H1 (cell line): ENCODE data around the gene CD58. TPM values are rescaled to one million over a fixed set of nuclear protein-coding genes. Genes with fewer than 3 reads are reported as not detected.

ENCODE experiments used
- CTCF ChIA-PET: fragments of 300-600 bp; sonication (Branson Sonifier 250); formaldehyde crosslinking; loops from one replicate; lab custom pipeline; 2021; ENCODE audit not compliant: partially characterized antibody; lab: Charles Lee
- POLR2A ChIA-PET: fragments of 300-600 bp; sonication (Branson Sonifier 250); formaldehyde crosslinking; loops from one replicate; lab custom pipeline; 2021; ENCODE audit warnings: inconsistent platforms; ENCODE audit not compliant: partially characterized antibody; lab: Charles Lee
- DNase-seq, 2 experiments: peaks; one replicate each; pipeline versions ENCODE4 v3.0.0 to v3.0.0-alpha.2; 2010 to 2022; ENCODE audit warnings: low spot score in 2 of 2, low read depth in 1 of 2, mixed read lengths in 1 of 2
- FAIRE-seq: peaks from 2 replicates; lab custom pipeline; 2011; peaks lifted over from hg19 to GRCh38; lab: Jason Lieb, UNC
- H2AFZ ChIP-seq: 2 replicates; pipeline ENCODE4 v1.8.1; 2012; ENCODE audit warnings: low read length, inconsistent platforms
- H2AK5ac ChIP-seq: 2 replicates; pipeline ENCODE4 v1.6.1; 2013; ENCODE audit warnings: low read depth, low read length
- H2BK120ac ChIP-seq: replicated peaks from 2 replicates; pipeline ENCODE3; 2013; ENCODE audit warnings: low read depth, low read length, inconsistent platforms
- H2BK12ac ChIP-seq: 2 replicates; pipeline ENCODE4 v1.6.1; 2013; ENCODE audit warnings: low read depth, low read length
- H2BK15ac ChIP-seq: 2 replicates; pipeline ENCODE4 v1.6.1; 2013; ENCODE audit warnings: low read length
- H2BK20ac ChIP-seq: 2 replicates; pipeline ENCODE4 v1.6.1; 2013; ENCODE audit warnings: low read length
- H2BK5ac ChIP-seq: 2 replicates; pipeline ENCODE4 v1.6.1; 2013; ENCODE audit warnings: low read depth, low read length
- H3K14ac ChIP-seq: 2 replicates; pipeline ENCODE4 v1.6.1; 2013; ENCODE audit warnings: inconsistent platforms; ENCODE audit not compliant: insufficient read length
- H3K18ac ChIP-seq: 2 replicates; pipeline ENCODE4 v1.6.1; 2013; ENCODE audit warnings: low read length; ENCODE audit errors: extremely low read depth
- H3K23ac ChIP-seq: 2 replicates; pipeline ENCODE4 v1.6.1; 2013; ENCODE audit warnings: inconsistent platforms; ENCODE audit not compliant: insufficient read length
- H3K23me2 ChIP-seq: 2 replicates; pipeline ENCODE4 v1.6.1; 2013; ENCODE audit warnings: low read depth, low read length
- H3K27ac ChIP-seq: 2 replicates; pipeline ENCODE4 v1.6.1; 2011; ENCODE audit warnings: low read depth, low read length, inconsistent platforms
- H3K27me3 ChIP-seq, 4 experiments: replicated peaks in 1 of 4; 1 replicate in 1 of 4; 2 replicates in 3 of 4; pipeline versions ENCODE4 v1.6.1 to v1.8.1; 2011 to 2013; ENCODE audit warnings: low read length in 3 of 4, mild to moderate bottlenecking in 3 of 4, inconsistent platforms in 2 of 4, mixed read lengths in 2 of 4, moderate library complexity in 1 of 4; ENCODE audit not compliant: control insufficient read depth in 3 of 4, insufficient read depth in 3 of 4; ENCODE audit errors: extremely low read depth in 1 of 4
- H3K36me3 ChIP-seq, 4 experiments: 2 replicates each; pipeline versions ENCODE4 v1.6.1 to v1.8.1; 2011 to 2013; ENCODE audit warnings: mild to moderate bottlenecking in 4 of 4, low read length in 3 of 4, moderate library complexity in 2 of 4, control low read depth in 1 of 4, inconsistent platforms in 1 of 4; ENCODE audit not compliant: insufficient read depth in 4 of 4, control insufficient read depth in 2 of 4
- H3K4ac ChIP-seq: replicated peaks from 2 replicates; pipeline ENCODE3; 2013; ENCODE audit warnings: low read length, low read depth, mixed read lengths, inconsistent platforms; ENCODE audit not compliant: insufficient read length
- H3K4me1 ChIP-seq, 4 experiments: replicated peaks in 1 of 4; 1 replicate in 1 of 4; 2 replicates in 3 of 4; pipeline versions ENCODE4 v1.6.1 to v1.8.1; 2011 to 2013; ENCODE audit warnings: low read length in 3 of 4, inconsistent platforms in 2 of 4, mixed read lengths in 1 of 4; ENCODE audit not compliant: insufficient read depth in 4 of 4, control insufficient read depth in 3 of 4
- H3K4me2 ChIP-seq, 2 experiments: 2 replicates each; pipeline versions ENCODE4 v1.6.1 to v1.8.1; 2011 to 2013; ENCODE audit warnings: low read depth in 2 of 2, low read length in 2 of 2, control low read depth in 1 of 2, inconsistent platforms in 1 of 2, mild to moderate bottlenecking in 1 of 2; ENCODE audit not compliant: insufficient read depth in 1 of 2
- H3K4me3 ChIP-seq, 4 experiments: fragments of 200-600, 300-600 bp in 1 of 4; sonication (generic), shearing (Covaris generic), sonication (Bioruptor Twin) in 1 of 4; 2 replicates each; pipeline versions ENCODE4 v1.5.1 to v1.8.1; 2011 to 2016; ENCODE audit warnings: low read length in 4 of 4, low read depth in 3 of 4, control low read depth in 2 of 4, inconsistent platforms in 2 of 4, mild to moderate bottlenecking in 2 of 4, mixed read lengths in 1 of 4, moderate library complexity in 1 of 4; ENCODE audit not compliant: insufficient read depth in 2 of 4; ENCODE audit errors: extremely low read depth in 1 of 4
- H3K56ac ChIP-seq: replicated peaks from 2 replicates; pipeline ENCODE3; 2013; ENCODE audit warnings: low read depth, mild to moderate bottlenecking, mixed read lengths, low read length, inconsistent platforms; ENCODE audit not compliant: insufficient read length
- H3K79me1 ChIP-seq: 2 replicates; pipeline ENCODE4 v1.6.1; 2013; ENCODE audit warnings: low read depth, low read length, control low read depth
- H3K79me2 ChIP-seq, 2 experiments: 2 replicates each; pipeline versions ENCODE4 v1.6.1 to v1.8.1; 2012 to 2013; ENCODE audit warnings: low read length in 2 of 2, mild to moderate bottlenecking in 2 of 2, inconsistent platforms in 1 of 2; ENCODE audit not compliant: insufficient read depth in 2 of 2, control insufficient read depth in 1 of 2
- H3K9ac ChIP-seq, 4 experiments: replicated peaks in 1 of 4; 1 replicate in 1 of 4; 2 replicates in 3 of 4; pipeline versions ENCODE4 v1.6.1 to v1.8.1; 2011 to 2013; ENCODE audit warnings: low read depth in 3 of 4, low read length in 3 of 4, control low read depth in 2 of 4, mild to moderate bottlenecking in 2 of 4, moderate library complexity in 2 of 4, inconsistent platforms in 1 of 4; ENCODE audit errors: extremely low read depth in 1 of 4
- H3K9me3 ChIP-seq, 2 experiments: 2 replicates each; pipeline versions ENCODE4 v1.6.1 to v1.8.1; 2012 to 2013; ENCODE audit warnings: mild to moderate bottlenecking in 2 of 2, moderate library complexity in 2 of 2, control low read depth in 1 of 2, inconsistent platforms in 1 of 2, low read depth in 1 of 2, low read length in 1 of 2, mixed read lengths in 1 of 2; ENCODE audit not compliant: insufficient read depth in 2 of 2
- H4K20me1 ChIP-seq, 2 experiments: replicated peaks in 1 of 2; 2 replicates each; pipeline versions ENCODE3 to v1.8.1; 2011 to 2013; ENCODE audit warnings: inconsistent platforms in 2 of 2, low read length in 2 of 2, mild to moderate bottlenecking in 1 of 2; ENCODE audit not compliant: insufficient read depth in 2 of 2, control insufficient read depth in 1 of 2
- H4K5ac ChIP-seq: 2 replicates; pipeline ENCODE4 v1.6.1; 2013; ENCODE audit warnings: low read length, low read depth, mixed read lengths, inconsistent platforms; ENCODE audit not compliant: insufficient read length
- H4K8ac ChIP-seq: 2 replicates; pipeline ENCODE4 v1.8.0; 2013; ENCODE audit warnings: mild to moderate bottlenecking, moderate library complexity, low read length, inconsistent platforms; ENCODE audit not compliant: insufficient read depth; ENCODE audit errors: extremely low read depth
- H4K91ac ChIP-seq: replicated peaks from 2 replicates; pipeline ENCODE3; 2013; ENCODE audit warnings: low read length, mixed read lengths, inconsistent platforms; ENCODE audit not compliant: insufficient read length
- ATF2 ChIP-seq: IDR thresholded peaks from 2 replicates; pipeline ENCODE4 v1.6.1; 2012; ENCODE audit warnings: low read length, inconsistent platforms
- BRCA1 ChIP-seq: IDR thresholded peaks from 2 replicates; pipeline ENCODE4 v1.6.1; 2012; ENCODE audit warnings: low read depth, low read length, improper control_type of control experiment
- EGR1 ChIP-seq: IDR thresholded peaks from 2 replicates; pipeline ENCODE4 v1.6.1; 2011; ENCODE audit warnings: low read depth, low read length, borderline replicate concordance
- JUND ChIP-seq: IDR thresholded peaks from 2 replicates; pipeline ENCODE4 v1.6.1; 2011; ENCODE audit warnings: mild to moderate bottlenecking, improper control_type of control experiment, low read length
- KDM5A ChIP-seq: fragments of 200-600 bp; IDR thresholded peaks from 2 replicates; pipeline ENCODE4 v1.7.1; 2012; ENCODE audit warnings: mild to moderate bottlenecking, low read length, inconsistent platforms, mixed read lengths
- NANOG ChIP-seq: IDR thresholded peaks from 2 replicates; pipeline ENCODE4 v1.6.1; 2011; ENCODE audit warnings: low read length, low read depth, mild to moderate bottlenecking, inconsistent platforms; ENCODE audit not compliant: insufficient read depth, poor library complexity, severe bottlenecking
- PHF8 ChIP-seq: fragments of 200-600 bp; sonication (generic); conservative IDR thresholded peaks from 2 replicates; pipeline ENCODE4 v1.7.1; 2012; ENCODE audit warnings: low read depth, mild to moderate bottlenecking, inconsistent platforms, low read length, moderate library complexity
- POLR2A ChIP-seq, 2 experiments: IDR thresholded peaks; 1 replicate in 1 of 2; 2 replicates in 1 of 2; pipeline ENCODE4 v1.6.1; 2011; ENCODE audit warnings: low read depth in 2 of 2, low read length in 2 of 2, mild to moderate bottlenecking in 2 of 2; ENCODE audit errors: control extremely low read depth in 1 of 2
- POLR2AphosphoS5 ChIP-seq: IDR thresholded peaks from 2 replicates; pipeline ENCODE4 v1.6.1; 2011; ENCODE audit warnings: low read depth, low read length
- SIN3A ChIP-seq, 2 experiments: IDR thresholded peaks in 1 of 2; conservative IDR thresholded peaks in 1 of 2; 2 replicates each; pipeline ENCODE4 v1.6.1; 2011 to 2012; ENCODE audit warnings: low read length in 2 of 2, improper control_type of control experiment in 1 of 2, low read depth in 1 of 2, mild to moderate bottlenecking in 1 of 2
- SIRT6 ChIP-seq: IDR thresholded peaks from one replicate; pipeline ENCODE4 v1.7.1; 2012; ENCODE audit warnings: low read length, inconsistent platforms
- SP1 ChIP-seq: IDR thresholded peaks from 2 replicates; pipeline ENCODE4 v1.6.1; 2011; ENCODE audit warnings: low read depth, low read length
- WGBS, 2 experiments: shearing (Covaris generic) in 1 of 2; methylation state at CpG; one replicate each; pipeline versions ENCODE4 v1.1.6 to v1.1.7; 2013 to 2015; ENCODE audit warnings: low lambda C conversion rate in 2 of 2, mixed read lengths in 2 of 2, inconsistent platforms in 1 of 2, low coverage in 1 of 2, missing lambda C conversion rate in 1 of 2; ENCODE audit not compliant: insufficient replicate concordance in 2 of 2, insufficient coverage in 1 of 2, insufficient read length in 1 of 2; ENCODE audit errors: extremely low coverage in 1 of 2, missing lambda C conversion rate in 1 of 2; 5-methylcytosine and 5-hydroxymethylcytosine counted together
- polyA plus RNA-seq, 7 experiments: library from polyadenylated mRNA; depleted of rRNA in 3 of 7; stranded (reverse) in 5 of 7; unstranded in 2 of 7; fragments of >200 nt in 5 of 7; fragments of 200-250 nt in 2 of 7; gene quantifications; 1 replicate in 5 of 7; 2 replicates in 1 of 7; 4 replicates in 1 of 7; pipeline versions ENCODE4 v1.2.1 to v1.2.3, GENCODE V29; 2011 to 2013; ENCODE audit warnings: missing spikeins in 2 of 7, mixed read lengths in 2 of 7
- total RNA-seq: library from RNA; stranded (reverse); fragmentation: NEBNext Ultra II Directional; extraction: Animal tissue kit (Norgen Biotek cat#: 25700); gene quantifications from 2 replicates; pipeline ENCODE4 v1.2.1, GENCODE V29; 2021

The CD58 gene
- total and polyA plus RNA-seq, 2 of the 8 experiments (the other 6 are each of a cell fraction or from before 2014, with no cell fraction given) = 5.3 to 5.5 TPM

GRCh38 chr1:116514708-116515525, 55.9 kb downstream of the CD58 start:
- FAIRE-seq = no peak
- no peak overlapping the region for H3K27ac ChIP-seq
- no peak for TF ChIP-seq JUND
- TF ChIP-seq SIRT6 = no peak
- no peak for TF ChIP-seq BRCA1
- TF ChIP-seq KDM5A = no peak
- TF ChIP-seq POLR2AphosphoS5 = no peak
- no peak for TF ChIP-seq ATF2
- TF ChIP-seq PHF8 = no peak
- no peak for TF ChIP-seq SP1
- TF ChIP-seq NANOG = no peak
- no peak for TF ChIP-seq POLR2A (IDR thresholded peaks at IDR 0.05; ENCODE audit: control extremely low read depth in 1 of 2, low read depth in 2 of 2, low read length in 2 of 2)
- TF ChIP-seq SIN3A (conservative IDR thresholded peaks at IDR 0.05 in 1 of 2, IDR thresholded peaks at IDR 0.05 in 1 of 2; ENCODE audit: low read depth in 1 of 2, low read length in 2 of 2) = no peak
- TF ChIP-seq EGR1 = no peak

More at GRCh38 chr1:116514708-116515525, 55.9 kb downstream of the CD58 start:
- Histone ChIP-seq H2BK15ac (no peak overlapping the region), H3K23me2 (no peaks in the 10 kb centered on the region), H4K20me1 (no peaks in the 10 kb centered on the region), H2AFZ (no peak overlapping the region), H2BK120ac (no peak overlapping the region), H3K36me3 (no peaks in the 10 kb centered on the region), H2BK12ac (no peak overlapping the region), H3K23ac (no peak overlapping the region), H3K56ac (no peak overlapping the region), H3K79me1 (no peaks in the 10 kb centered on the region), H3K14ac (no peak overlapping the region), H3K18ac (no peak overlapping the region), H3K4ac (no peak overlapping the region), H2BK5ac (no peak overlapping the region), H4K91ac (no peak overlapping the region), H3K9me3 (0 out of 4 replicates have a peak, but pooled peaks cover 0 to 2% of the 10 kb centered on the region in 2 experiments), H2AK5ac (no peak overlapping the region), H3K4me1 (no peaks in the 10 kb centered on the region), H4K5ac (no peak overlapping the region), H2BK20ac (no peak overlapping the region), H3K27me3 (no peaks in the 10 kb centered on the region), H3K4me3 (no peak overlapping the region), H3K4me2 (no peak overlapping the region), H3K9ac (no peak overlapping the region), H4K8ac (no peak overlapping the region), H3K79me2 (no peaks in the 10 kb centered on the region)
- POLR2A ChIA-PET = no interaction called here
- DNase-seq = no peak
- CTCF ChIA-PET = interaction anchor here (0.6 to 1.4 kb wide), 4 partner anchors 9 to 34 kb away, joined by 3 to 6 read pairs (median 4); no protein-coding TSS in a partner anchor
- WGBS, 2 experiments = 91% methylated on average over 8 of the region's 8 CpGs; no CpG with 5 or more reads in 1 of the 2 experiments
